Epithelial cell of esophagus (primary cell): ENCODE measurements around the gene NFKBIZ.

ENCODE experiments used
- DNase-seq: peaks from one replicate; pipeline ENCODE4 v3.0.0; 2010; ENCODE audit warnings: low read depth
- H3K4me3 ChIP-seq: 2 replicates; pipeline ENCODE4 v1.5.1; 2011; ENCODE audit warnings: mild to moderate bottlenecking, low read length, control low read depth
- TF ChIP-seq, protein P1 (sequence below): IDR thresholded peaks from 2 replicates; pipeline ENCODE4 v1.5.1; 2011; ENCODE audit warnings: low read depth, mild to moderate bottlenecking, low read length, control low read depth, inconsistent platforms; ENCODE audit not compliant: insufficient read depth; ENCODE audit errors: missing control alignments

Gene NFKBIZ

DNA sequence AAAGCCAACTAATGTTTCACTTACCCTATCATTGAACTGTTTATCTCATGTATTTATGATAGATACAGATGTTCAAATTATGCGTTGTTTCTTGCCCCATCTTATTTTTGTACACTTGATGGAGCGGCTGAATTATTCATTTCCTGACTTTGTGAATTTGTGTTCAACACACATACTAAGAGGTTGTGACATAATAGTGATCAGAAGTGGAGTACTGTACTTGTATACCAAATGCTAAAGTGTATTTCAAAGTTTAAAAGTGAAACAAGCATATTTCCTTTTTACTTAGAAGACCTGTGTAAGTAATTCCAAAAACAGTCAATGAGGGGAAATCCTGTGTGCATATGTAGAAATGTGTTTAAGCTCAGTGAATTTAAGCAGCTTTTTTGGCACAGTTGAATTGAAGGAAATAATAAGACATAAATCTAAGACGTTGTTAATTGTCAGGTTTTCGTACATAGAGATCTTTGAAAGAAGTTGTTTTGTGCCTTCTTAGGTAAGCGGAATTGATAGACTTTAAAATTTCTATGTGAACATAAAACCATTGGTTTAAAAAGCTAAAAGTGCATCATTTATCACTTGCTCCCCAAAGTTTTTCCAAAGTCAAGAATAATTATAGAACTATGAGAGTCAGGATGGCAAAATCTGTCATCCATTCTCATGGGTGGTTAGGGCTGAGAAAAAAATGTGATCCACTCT, 1.9 kb downstream of the NFKBIZ start:
- TF ChIP-seq, protein P1, sequence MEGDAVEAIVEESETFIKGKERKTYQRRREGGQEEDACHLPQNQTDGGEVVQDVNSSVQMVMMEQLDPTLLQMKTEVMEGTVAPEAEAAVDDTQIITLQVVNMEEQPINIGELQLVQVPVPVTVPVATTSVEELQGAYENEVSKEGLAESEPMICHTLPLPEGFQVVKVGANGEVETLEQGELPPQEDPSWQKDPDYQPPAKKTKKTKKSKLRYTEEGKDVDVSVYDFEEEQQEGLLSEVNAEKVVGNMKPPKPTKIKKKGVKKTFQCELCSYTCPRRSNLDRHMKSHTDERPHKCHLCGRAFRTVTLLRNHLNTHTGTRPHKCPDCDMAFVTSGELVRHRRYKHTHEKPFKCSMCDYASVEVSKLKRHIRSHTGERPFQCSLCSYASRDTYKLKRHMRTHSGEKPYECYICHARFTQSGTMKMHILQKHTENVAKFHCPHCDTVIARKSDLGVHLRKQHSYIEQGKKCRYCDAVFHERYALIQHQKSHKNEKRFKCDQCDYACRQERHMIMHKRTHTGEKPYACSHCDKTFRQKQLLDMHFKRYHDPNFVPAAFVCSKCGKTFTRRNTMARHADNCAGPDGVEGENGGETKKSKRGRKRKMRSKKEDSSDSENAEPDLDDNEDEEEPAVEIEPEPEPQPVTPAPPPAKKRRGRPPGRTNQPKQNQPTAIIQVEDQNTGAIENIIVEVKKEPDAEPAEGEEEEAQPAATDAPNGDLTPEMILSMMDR, result no peak
- DNase-seq, result no peak
- peak overlapping the region; percentile 88 for H3K4me3 ChIP-seq

- peak overlapping the region; percentile 88 for H3K4me3 ChIP-seq
- TF ChIP-seq, protein P1, result no peak
- DNase-seq, result no peak
Measured at GRCh38 chr3:101851850-101852714, 2.8 kb downstream of the NFKBIZ start.

DNA sequence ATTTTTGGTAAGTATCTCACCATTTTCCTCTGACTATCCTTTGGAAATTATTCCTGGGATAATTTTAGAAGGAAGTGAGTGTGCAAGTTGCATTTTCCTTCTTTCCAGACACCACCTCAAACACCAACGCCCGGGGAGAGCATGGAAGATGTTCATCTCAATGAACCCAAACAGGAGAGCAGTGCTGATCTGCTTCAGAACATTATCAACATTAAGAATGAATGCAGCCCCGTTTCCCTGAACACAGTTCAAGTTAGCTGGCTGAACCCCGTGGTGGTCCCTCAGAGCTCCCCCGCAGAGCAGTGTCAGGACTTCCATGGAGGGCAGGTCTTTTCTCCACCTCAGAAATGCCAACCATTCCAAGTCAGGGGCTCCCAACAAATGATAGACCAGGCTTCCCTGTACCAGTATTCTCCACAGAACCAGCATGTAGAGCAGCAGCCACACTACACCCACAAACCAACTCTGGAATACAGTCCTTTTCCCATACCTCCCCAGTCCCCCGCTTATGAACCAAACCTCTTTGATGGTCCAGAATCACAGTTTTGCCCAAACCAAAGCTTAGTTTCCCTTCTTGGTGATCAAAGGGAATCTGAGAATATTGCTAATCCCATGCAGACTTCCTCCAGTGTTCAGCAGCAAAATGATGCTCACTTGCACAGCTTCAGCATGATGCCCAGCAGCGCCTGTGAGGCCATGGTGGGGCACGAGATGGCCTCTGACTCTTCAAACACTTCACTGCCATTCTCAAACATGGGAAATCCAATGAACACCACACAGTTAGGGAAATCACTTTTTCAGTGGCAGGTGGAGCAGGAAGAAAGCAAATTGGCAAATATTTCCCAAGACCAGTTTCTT, 3.9 kb downstream of the NFKBIZ start:
- DNase-seq, result no peak
- no peak overlapping the region for H3K4me3 ChIP-seq
- TF ChIP-seq, protein P1, result no peak

GRCh38 chr3:101853982-101854381, 4.7 kb downstream of the NFKBIZ start:
- no peak overlapping the region for H3K4me3 ChIP-seq
- DNase-seq, result no peak
- TF ChIP-seq, protein P1, result no peak

DNA sequence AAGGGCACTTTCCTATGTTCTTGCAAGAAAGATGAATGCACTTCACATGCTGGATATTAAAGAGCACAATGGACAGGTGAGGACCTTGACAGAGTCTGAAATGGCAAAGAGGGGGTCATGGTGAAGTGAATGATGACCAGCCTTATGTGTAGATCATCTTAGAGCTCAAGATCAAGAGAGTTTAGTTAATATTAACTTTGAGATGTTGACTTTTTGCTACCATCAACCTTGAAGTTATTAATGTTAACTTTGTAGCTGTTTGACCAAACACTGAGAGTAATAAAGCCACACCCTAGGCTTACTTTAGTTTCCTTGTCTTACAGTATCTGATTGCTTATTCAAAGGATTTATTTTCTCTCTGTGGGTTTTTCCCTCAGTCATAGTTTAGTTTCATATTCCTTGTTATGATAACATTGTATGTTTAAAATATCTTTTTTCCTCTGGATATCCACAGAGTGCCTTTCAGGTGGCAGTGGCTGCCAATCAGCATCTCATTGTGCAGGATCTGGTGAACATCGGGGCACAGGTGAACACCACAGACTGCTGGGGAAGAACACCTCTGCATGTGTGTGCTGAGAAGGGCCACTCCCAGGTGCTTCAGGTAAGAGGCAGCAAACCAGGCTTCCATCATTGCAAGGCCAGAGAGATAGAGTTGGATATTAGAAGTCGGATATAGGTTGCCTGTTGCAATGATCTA, 5.4 kb downstream of the NFKBIZ start:
- H3K4me3 ChIP-seq, result no peak overlapping the region
- DNase-seq, result no peak
- TF ChIP-seq, protein P1, result no peak

GRCh38 chr3:101857301-101857741, 8.0 kb downstream of the NFKBIZ start:
- TF ChIP-seq, protein P1, result no peak
- H3K4me3 ChIP-seq, result no peak overlapping the region
- DNase-seq, result no peak
